ENCODE data around the gene CNTNAP2.

Gene CNTNAP2

DNA sequence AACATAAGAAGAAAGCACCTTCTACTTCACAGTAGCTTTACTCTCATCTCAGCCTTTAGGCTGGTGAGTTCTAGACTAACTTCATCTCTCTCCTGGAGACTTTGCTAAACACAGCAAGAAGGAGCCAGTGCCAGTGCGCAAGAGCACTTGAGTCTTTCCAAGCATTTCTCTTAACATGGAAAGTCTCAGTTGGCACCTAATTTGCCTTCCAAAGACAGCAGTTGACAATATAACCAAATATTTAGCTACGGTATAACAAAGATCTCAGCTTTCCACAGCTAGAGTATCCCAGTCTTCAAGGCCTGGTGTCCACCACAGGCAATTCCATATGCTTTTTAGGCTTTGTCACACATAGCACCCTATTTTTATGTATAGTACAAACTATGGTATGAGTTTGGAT lies 1204.9 kb downstream of the CNTNAP2 start:
- no peak for TF ChIP-seq ZFX (IDR thresholded peaks at IDR 0.05)
- TF ChIP-seq, protein P1, sequence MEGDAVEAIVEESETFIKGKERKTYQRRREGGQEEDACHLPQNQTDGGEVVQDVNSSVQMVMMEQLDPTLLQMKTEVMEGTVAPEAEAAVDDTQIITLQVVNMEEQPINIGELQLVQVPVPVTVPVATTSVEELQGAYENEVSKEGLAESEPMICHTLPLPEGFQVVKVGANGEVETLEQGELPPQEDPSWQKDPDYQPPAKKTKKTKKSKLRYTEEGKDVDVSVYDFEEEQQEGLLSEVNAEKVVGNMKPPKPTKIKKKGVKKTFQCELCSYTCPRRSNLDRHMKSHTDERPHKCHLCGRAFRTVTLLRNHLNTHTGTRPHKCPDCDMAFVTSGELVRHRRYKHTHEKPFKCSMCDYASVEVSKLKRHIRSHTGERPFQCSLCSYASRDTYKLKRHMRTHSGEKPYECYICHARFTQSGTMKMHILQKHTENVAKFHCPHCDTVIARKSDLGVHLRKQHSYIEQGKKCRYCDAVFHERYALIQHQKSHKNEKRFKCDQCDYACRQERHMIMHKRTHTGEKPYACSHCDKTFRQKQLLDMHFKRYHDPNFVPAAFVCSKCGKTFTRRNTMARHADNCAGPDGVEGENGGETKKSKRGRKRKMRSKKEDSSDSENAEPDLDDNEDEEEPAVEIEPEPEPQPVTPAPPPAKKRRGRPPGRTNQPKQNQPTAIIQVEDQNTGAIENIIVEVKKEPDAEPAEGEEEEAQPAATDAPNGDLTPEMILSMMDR (conservative IDR thresholded peaks at IDR 0.05) = no peak
- H3K27ac ChIP-seq = no peak overlapping the region

GRCh38 chr7:147332988-147333387 lies 1216.4 kb downstream of the CNTNAP2 start:
- TF ChIP-seq, protein P1 (conservative IDR thresholded peaks at IDR 0.05) = no peak
- no peak for TF ChIP-seq ZFX (IDR thresholded peaks at IDR 0.05)
- no peak overlapping the region for H3K27ac ChIP-seq

- TF ChIP-seq, protein P1 (conservative IDR thresholded peaks at IDR 0.05) = no peak
- TF ChIP-seq ZFX (IDR thresholded peaks at IDR 0.05) = no peak
- no peak overlapping the region for H3K27ac ChIP-seq
Observed at GRCh38 chr7:147363101-147363500, 1246.5 kb downstream of the CNTNAP2 start.

DNA sequence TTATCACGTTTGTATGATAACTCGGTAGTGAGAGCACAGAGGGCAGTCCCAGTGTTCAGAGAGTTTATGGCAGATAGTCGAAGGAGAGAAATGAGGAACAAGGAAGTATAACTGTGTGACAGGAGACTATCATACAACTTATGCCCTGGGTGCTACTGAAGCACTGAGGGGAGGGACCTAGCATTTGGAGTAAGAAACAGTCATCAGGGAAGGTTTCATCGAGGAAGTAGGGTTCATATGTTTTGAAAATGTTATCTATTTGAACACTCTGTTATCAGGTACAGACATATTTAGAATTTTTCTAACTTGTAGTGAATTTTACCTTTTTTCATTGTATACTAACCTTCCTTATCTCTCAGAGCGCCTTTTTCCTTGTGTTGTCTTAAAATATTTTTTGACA lies 1259.6 kb downstream of the CNTNAP2 start:
- no peak for TF ChIP-seq ZFX (IDR thresholded peaks at IDR 0.05)
- TF ChIP-seq, protein P1 (conservative IDR thresholded peaks at IDR 0.05) = no peak

DNA sequence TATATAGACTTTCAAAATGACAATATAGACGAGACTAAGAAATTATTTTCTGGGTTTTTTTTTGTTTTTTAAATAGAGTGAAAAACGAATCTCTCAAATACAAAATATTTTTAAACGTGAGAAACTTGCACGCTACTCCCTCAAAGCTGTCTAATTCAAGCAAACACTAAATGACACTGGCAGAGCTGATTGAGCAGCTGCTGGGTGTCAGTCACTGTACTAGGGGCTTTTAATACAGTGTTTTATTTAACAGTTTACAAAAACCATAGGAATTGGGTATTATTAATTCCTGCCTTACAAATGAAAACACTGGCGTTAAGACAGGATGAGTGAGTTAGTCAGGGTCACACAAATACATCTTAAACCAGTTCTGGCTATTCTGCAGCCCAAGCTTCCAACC lies 1264.3 kb downstream of the CNTNAP2 start:
- no peak overlapping the region for H3K27ac ChIP-seq
- TF ChIP-seq, protein P1 (conservative IDR thresholded peaks at IDR 0.05) = no peak
- TF ChIP-seq ZFX (IDR thresholded peaks at IDR 0.05) = no peak

More for the DNA sequence above, 1259.6 kb downstream of the CNTNAP2 start:
- H3K27ac ChIP-seq = no peak overlapping the region

DNA sequence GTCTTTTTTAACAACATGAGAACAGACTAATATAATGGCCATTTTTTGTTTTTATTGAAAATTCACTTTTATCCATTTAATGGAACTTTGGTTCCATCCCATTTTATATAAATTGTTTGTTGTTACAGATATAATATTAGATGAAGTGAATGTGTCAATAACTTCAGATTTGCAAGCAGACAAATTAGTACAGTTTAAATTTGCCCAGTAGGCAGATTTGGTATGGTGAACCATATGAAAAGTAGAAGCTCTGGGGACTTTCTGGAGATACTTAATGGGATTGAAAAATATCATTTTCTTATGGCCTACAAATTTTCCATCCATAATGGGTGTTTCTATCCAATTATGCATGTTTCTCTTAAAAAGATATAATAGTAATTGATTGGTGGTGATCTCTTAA lies 1277.7 kb downstream of the CNTNAP2 start:
- TF ChIP-seq, protein P1 (conservative IDR thresholded peaks at IDR 0.05) = no peak
- TF ChIP-seq ZFX (IDR thresholded peaks at IDR 0.05) = no peak
- H3K27ac ChIP-seq = no peak overlapping the region

GRCh38 chr7:147400221-147400689 lies 1283.7 kb downstream of the CNTNAP2 start:
- no peak overlapping the region for H3K27ac ChIP-seq
- TF ChIP-seq, protein P1 (conservative IDR thresholded peaks at IDR 0.05) = no peak
- no peak for TF ChIP-seq ZFX (IDR thresholded peaks at IDR 0.05)

All from C4-2B (cell line).